Activated gamma-delta T cell (primary cell): Measurements from ENCODE around the gene VENTX.
A peak's percentile ranks its signal among the peaks of the same experiment; 100 is the strongest.

Experiments used
- DNase-seq: peaks from one replicate; lab custom pipeline; 2025; lab: John Stamatoyannopoulos, UW

Gene VENTX

DNA sequence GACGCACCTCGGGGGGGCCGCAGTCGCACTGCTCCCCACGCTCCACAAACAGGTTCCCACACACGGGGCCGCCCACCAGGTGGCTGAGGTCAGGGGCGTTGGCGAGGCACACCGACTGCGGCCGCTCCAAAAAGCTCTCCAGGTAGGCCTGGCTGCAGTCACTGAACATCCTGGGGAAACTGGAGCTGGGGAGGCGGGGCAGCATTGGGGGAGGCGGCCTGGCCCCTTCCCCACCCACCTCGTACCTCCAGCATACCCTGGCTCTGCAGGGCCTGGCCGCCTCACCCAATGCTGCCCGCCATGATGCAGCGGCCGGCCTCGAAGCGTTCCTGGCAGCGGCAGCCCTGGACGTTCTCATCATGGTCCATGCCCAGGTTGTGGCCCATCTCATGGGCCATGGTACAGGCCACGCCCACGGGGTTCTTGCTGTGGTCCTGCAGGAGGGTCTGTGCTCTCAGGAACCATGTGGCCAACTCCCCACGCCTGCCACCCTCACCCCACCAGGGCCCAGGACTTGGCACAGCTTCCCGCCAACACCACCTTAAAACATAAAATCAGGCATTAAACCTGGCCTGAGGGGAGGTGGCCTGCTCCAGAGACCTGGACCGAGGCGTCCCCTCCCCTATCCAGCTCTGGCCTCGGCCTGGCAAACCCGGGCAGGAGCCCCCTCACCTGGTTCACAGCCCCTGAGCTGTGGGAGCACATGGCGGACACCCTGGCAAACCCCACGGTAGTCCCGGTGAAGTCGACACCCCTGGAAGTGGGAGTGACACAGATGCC lies 34.1 kb downstream of the VENTX start:
- DNase-seq: no peak

DNA sequence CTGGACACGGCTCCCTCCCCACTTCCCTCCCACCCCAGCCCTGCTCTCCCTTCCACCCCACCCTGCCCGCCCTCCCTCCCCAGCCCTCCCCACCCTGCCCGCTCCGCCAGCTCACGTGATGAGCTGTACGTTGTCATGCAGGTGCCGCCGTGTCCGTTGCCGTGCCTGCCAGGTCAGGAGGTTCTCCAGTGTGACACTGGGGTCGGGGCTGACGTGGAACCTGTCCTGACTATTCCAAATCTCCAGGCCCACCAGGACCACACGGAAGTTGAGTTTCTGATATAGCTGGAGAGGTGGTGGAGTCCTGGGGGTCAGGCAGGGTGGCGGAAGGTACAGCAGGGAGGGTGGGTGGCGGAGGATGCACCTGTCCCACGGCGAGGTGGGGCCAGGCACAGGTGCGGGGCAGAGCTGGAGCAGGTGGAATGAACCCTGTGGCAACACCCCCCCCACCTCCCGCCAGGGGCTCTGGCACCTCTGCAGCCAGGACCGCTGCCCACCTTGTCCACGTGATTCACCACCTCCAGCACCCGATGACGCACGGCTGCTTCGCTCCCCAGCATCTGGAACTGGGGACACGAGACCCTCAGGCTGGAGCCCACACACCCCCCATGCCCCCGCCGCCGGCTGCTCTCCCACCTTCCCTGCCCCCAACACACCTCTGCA lies 34.8 kb downstream of the VENTX start:
- no peak for DNase-seq

DNA sequence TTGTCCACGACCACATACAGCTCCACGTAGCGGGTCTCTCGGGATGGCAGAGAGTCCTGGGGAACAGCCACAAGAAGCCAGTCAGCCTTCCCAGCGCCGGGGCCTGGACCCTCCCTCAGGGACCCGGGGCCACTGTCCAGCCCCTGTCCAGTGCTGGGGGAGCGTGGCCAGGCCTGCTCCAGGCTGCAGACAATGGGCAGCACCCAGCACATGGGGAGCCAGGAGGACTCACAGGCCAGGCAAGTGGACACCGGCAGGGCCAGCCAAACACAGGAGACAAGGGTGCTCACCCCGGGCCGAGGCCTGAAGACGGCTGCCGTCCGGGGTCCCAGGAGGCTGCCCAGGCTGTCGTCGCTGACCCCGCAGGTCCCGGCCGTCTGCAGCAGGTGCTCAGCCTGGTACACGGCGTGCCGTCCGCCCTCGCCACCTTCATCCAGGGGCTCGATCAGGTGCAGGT lies 35.3 kb downstream of the VENTX start:
- no peak for DNase-seq

DNA sequence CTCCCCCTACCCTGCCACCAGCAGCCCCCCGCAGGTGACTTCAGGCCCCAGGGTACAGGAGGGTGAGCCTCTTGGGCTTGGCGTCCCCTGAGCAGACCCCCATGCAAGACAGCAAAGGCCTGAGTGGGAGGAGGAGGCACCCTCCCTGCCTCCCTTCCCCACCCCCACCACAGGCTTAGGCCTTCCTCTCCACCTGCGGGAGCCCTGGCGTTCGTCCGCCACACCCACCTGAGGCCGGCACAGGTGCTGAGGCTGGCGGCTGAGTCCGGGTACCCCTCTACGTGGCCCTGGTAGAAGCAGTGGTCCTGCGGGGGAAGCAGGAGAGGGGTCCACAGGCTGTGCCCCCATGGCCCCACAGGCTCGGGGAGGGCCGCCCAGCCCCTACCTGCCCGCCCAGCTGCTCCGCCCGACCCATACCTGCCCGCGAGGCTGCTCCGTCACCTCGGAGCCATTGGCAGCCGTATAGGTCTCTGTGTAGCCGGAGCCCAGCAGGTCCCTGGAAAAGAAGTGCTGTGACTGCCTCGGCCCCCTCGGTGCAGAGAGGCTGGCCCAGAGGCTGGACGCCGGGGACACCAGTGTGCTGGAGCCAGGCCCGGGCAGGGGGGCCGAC lies 36.0 kb downstream of the VENTX start:
- DNase-seq: no peak

DNA sequence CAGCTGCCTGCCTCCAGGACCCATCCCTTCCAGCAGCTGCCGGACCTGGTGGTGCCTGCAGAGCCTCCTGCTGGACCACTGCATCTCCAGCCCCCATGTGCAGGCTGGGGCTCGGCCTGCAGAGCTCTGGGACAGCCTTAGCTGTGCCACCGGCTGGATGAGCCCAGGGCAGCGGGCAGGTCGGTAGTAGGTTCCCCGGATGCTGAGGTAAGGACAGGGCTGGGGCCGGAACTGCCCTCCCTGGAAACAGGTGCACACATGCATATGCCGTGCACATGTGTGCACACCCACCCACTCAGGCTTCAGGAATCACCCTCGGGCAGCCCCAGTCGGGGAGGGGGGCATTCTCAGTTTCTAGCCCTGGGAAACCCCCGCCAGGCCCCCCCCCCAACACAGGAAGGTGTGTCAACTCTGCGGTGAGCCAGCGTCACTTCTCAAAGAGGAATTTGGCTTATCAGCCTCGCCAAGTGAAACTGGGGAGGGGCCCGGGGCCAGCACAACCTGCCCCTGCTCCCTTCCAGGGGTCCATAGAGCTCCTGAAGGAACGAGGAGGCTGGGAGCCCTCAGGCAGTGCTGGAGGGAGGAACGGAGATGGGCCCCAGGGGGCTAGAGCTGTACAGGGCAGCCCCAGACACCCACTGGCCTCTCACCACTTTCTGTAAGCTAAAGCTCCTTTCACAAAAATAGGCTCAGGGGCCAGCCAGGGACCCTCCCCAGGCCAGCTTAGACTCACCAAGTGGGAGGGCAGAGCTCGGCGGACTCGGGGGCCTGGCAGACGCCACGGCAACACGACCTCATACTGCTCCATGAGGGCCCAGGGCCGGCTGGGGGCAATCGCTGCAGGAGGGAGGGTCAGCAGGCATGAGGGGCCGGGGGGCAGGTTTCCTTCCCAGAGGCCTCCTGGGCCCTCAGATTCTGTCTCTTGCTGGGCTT lies 37.4 kb downstream of the VENTX start:
- DNase-seq: peak; percentile 67

DNA sequence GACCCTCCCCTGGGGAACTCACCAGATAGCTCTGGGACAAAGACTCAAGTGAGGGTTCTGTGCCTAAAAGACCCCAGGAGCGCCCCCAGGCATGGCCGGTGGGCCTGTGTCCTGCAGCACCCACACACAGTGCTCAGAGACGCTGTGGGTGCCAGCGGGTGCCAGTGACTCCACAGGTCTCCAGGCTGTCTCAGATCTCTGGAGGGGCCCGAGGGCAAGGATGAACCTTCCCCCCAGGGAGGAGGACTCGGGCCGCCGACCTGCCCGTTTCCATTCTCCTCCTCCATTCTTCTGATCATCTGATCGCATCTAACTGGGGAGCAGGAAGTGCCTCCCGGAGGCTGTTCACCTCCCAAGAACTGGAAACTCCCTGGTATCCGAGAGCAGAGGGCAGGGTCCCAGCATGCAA lies 38.0 kb downstream of the VENTX start:
- DNase-seq: no peak

DNA sequence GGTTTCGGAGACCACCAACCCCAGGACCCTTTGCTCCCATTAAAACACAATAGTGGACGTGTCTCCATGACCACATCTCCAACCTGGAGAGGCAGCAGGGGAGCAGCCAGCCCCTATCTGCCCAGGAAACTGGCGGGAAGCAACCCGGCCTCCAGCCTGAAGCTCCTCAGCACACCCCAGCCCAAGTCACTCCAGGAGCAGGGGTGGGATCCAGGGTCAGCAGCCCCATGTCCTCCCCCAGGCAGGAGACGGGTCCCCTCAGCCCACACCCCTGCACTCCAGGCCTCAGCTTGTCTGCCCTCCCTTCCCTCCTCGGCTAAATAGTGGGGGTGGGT lies 38.4 kb downstream of the VENTX start:
- DNase-seq: no peak

DNA sequence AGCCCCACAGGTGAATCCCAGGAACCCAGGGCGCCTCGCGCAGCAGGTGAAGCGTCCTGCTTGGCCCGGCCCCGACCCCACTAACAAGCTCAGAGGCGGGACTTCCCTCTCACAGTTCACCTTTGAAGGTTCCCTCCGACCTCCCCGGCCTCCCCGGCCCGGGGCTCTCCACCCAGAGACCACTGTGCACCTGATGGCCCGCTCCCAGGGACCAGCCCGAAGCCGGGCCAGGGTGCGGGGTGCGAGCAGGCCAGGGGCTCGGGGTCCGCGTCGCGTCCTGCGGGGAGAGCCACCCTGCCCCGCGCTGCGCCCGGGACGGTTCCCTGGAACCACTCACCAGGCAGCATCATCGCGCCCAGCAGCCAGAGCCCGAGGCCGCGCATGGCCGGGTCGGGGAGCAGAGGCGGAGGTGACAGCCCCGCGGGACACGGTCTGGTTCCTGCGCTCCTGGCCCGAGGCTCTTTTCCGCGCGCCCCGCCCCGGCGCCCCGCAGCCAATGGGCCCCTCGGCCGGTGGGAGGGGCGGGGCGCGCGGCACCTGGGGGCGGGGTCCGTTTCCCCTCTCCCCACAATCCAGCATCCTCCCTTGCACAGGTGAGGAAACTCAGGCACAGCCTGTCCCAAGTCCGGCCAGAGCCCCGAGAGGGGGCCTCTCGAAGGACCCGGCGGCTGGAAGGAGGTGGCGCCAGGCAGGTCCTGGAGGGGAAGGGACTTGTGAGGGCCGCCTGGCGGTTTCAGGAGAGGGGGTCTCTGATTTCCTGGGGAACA lies 39.0 kb downstream of the VENTX start, which contains the start of gene ADAM8:
Gene ADAM8 (minus strand): TSS at position 434 of the 767 bp plus-strand sequence. CDS start 51 bp downstream, at position 383.
- DNase-seq: peak; percentile 59

DNA sequence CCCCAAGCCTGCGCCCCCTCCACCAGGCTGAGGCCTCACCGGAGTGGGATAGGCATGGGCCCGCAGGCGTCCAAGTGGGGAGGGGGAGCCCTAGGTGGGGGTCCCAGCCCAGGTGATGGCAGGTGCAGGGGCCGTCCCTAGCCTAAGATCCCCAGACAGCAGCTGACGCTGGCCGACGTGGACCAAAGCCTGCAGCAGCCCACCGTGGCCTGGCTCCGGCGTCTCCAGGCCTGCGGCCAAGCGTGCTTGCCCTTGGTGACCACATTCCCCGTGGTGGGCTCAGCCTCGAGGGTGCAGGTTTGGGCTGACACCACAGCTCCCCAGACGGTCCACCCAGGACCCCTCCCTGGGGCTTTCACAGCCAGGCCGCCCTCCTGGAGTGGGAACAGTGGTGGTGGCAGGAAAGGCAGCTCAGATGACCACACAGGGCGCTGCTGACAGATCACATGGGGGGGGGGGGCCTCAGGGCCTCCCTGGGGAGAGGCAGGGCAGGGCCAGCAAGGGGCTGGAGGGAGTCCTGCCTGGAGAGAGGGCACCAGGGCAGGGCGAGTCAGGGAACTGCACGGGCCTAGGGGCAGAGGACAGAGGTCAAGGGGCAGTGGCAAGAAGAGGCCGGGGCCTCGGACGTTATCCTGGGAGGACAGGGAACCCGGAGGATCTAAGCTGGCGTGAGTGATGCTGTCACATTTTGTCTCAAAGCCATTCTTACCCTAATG lies 39.8 kb downstream of the VENTX start:
- DNase-seq: no peak

DNA sequence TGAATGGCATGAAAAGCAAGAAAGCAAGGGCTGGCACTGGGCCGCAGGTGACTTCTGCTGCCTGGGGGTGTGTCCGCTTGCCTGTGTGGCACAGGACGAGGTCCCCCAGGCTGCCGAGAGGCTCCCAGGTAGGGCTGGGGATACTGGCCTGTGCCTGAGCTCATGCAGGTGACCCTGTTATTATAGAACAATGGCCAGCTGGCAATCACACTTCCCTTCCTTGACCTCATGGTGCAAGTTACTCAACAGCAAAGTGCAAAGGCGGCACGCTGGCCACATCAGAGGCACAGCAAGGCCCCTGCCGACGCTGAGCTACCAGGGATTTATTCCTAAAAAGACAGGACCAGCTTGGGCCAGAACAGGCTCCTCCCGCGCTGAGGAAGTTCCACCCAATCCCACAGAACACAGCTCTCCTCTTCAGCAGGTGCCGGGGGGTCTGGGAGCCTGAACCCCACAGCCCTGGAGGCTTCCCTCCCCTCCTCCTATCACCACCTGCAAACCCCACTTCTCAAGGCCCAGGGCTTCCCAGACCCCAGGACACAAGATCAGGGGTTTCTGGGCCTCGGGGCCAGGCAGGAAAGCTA lies 40.4 kb downstream of the VENTX start:
- no peak for DNase-seq

DNA sequence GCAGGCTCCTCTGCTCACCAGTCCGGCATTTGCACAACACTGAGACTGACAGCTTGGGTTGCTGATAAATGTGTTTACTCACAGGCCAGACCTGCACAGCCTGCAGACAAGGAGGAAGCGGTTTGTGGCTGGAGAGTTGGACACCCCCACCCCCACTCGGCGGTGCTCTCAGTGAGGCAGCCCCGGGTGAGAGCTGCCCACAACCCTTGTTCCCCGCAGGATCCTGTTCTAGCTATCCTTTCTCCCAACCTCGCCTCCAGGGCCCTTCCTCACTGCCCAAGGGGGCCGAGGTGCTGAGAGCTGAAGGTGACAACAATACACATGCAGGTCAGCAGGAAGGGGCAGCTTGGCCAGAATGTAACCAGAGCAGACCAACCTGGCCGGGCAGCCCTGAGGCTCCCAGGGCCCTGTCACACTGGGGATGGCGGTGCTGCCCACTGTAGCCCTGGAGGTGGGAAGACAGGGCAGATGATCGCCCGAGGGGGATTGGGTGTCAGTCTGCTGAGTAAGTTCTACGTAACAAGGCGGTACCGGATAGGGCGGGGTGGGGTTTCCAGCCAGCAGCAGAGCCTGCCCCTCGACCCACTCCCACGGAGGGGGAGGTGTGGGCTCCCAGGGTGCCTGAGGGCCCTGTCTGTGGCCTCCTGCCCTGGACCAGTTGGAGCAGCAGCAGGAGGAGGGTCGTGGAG lies 41.1 kb downstream of the VENTX start:
- peak; percentile 54 for DNase-seq

DNA sequence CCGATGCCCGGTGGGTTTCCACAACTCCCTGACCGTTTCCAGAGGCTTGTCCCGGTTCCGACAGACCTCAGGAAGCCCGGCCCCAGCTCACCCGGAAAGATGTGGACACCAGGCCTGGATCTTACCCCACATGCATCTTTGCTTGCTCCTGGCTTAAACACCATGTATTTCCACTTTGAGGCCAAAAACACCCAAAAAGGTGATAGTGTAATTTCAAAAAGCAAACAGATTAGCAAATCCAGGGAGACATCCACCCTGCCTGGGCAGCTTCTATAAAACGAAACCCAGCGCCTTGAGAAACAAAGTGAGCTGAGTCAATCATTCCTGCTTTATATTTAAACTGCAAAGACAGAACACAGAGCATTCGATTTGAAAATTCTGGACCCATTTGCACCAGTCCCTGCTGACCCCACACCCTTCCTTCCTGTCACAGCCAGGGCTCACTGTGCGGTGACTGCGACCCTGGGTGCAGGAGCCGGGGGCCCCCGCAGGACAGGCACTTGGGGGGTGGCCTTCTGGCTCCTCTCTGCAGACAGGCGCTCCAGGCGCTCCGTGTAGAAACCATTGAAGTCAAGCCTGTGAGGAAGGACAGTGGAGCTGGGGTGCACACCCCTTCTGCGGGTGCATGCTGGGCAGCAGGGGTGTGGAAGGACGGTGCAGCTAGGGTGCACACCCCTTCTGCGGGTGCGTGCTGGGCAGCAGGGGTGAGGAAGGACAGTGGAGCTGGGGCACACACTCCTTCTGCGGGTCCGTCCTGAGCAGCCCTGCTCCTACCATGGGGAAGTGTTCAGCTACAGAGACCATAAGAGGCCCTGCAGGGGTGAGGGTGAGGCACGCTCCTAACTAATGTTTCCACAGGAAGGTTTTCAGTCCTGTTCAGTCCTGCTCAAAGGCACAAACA lies 41.9 kb downstream of the VENTX start:
- DNase-seq: no peak

DNA sequence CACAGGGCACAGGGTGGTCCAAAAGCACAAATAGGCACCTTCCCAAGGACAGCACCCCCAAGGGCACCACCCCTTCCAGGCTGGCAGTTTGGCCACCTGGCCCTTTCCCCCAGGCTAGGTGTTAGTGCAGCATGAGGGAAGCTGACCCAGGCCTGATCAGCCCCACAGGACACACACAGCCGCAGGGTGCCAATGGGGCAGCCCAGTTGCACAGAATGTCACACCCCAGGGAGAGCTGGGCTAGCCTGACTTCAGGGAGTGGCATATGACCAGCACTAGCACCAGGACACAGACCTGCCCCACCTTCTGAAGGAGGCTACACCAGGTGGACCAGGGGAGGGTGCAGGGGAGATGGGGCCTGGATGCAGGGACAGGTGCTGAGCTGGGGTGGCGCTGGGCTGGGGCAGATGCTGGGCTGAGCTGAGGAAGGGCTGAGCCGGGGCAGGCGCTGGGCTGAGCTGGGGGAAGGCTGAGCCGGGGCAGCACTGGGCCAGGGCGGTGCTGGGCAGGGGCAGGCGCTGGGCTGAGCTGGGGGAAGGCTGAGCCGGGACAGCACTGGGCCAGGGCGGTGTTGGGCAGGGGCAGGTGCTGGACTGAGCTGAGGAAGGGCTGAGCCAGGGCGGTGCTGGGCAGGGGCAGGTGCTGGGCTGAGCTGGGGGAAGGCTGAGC lies 42.9 kb downstream of the VENTX start:
- DNase-seq: no peak

DNA sequence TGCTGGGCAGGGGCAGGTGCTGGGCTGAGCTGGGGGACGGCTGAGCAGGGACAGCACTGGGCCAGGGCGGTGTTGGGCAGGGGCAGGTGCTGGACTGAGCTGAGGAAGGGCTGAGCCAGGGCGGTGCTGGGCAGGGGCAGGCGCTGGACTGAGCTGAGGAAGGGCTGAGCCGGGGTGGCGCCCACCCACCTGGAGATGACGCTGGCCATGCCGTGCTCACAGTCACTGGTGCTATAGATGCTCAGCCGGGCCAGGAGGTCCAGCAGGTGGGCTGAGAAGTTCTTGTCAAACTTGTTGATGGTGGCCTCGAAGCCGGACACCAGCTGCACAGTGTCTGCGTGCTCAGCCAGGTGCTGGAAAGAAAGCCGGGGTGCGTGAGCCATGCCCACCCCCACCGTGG lies 43.4 kb downstream of the VENTX start:
- DNase-seq: no peak

DNA sequence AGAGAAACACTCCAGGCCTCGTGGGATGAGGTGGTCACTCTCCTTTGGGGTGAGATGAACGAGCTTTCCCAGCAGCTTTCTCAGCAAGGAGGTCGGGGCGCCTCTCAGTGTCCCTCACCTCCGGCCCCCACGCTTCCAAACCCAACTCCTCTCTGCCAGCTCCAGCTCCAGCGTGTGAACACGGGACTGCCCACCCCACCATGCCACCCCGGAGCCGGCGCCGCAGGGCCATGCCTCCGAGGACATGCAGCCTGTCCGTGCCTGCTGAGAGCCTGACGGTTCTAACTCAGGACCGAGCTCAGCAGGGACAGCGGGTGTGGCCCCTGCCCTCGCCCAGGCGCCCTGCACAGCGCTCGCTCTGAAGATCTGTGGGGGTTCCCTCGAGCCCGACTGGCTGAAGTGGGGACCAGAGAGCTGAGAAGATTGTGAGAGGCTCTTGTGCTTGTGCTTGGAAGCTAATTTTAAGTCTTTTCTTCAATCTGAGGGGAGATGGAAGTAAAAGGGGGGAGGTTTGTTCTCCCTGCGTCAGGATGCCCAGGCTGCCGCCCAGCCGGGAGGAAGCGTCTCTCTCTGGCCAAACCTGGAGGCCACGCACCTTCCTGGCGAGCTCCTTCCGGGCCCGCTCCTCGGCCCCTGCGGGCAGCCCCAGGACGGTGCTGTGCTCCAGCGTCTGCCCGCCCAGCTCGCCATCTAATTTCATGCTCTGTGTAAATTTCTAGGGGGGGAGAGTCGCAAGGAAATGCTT lies 44.1 kb downstream of the VENTX start:
- no peak for DNase-seq

DNA sequence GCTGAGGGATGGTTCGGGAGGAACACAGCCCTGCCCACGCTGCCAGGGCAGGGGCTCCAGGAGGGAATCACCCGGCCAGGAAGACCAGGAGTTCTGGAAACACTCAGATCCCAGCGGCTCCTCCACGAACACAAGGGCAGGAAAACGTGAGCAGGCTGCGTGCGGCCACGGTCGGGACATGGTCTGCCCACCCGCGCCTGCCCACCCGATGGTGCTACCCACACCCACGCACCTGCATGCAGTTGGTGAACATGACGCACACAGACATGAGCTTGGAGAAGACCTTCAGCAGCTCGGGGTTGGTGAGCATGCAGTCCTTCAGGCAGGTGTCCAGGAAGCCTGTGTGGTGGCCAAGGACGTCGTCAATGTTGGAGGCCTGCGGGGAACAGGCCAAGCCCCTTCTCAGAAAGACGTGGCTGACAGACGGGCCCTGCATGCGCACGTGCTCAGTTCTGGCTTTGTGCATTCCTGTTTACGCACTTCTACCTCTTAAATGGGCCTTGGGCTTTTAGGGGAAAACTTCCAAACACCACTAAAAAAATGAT lies 45.3 kb downstream of the VENTX start:
- no peak for DNase-seq

DNA sequence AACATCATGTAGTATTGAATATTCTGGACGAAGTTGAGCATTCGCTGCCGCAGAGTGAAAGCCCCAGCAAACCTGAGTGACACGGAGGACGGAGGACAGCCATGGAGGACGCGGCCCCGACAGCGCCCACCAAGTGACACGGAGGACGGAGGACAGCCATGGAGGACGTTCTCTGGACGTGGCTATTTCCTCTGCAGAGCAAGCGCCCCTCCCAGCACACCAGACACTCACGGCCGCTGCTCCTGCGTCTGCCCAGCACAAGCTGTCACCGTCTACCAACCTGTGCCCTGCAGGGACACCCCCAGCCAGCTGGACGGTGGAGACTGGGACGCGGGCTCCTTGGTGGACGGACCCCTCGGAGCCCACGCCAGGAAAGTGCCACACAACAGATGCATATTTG lies 46.3 kb downstream of the VENTX start:
- DNase-seq: no peak
